GM12878 (cell line): ENCODE measurements around the gene TECPR1.

Experiments used
- ATF7 ChIP-seq: fragments of 450-650 bp; IDR thresholded peaks from 2 replicates; pipeline ENCODE4 v1.6.1; 2016; ENCODE audit warnings: low read depth, mild to moderate bottlenecking
- EZH2 ChIP-seq: IDR thresholded peaks from 2 replicates; pipeline ENCODE4 v1.6.1; 2012; ENCODE audit warnings: low read depth, mild to moderate bottlenecking, control low read depth, inconsistent platforms, low read length, borderline replicate concordance; ENCODE audit not compliant: control insufficient read depth
- KDM1A ChIP-seq: fragments of 200-600 bp; sonication (generic); IDR thresholded peaks from 2 replicates; pipeline ENCODE4 v1.6.1; 2016; ENCODE audit warnings: borderline replicate concordance
- PAX5 ChIP-seq: IDR thresholded peaks from 2 replicates; pipeline ENCODE4 v1.6.1; 2011; ENCODE audit warnings: low read depth, low read length, borderline replicate concordance
- PAX8 ChIP-seq: fragments of 450-650 bp; IDR thresholded peaks from 2 replicates; pipeline ENCODE4 v1.6.1; 2017; ENCODE audit warnings: mild to moderate bottlenecking, moderate library complexity
- SREBF1 ChIP-seq: IDR thresholded peaks from 2 replicates; pipeline ENCODE4 v1.6.1; 2012; ENCODE audit warnings: mild to moderate bottlenecking, low read length
- SUZ12 ChIP-seq: fragments of 200-600 bp; sonication (generic); IDR thresholded peaks from one replicate; pipeline ENCODE4 v1.6.1; 2018; ENCODE audit warnings: antibody characterized with exemption, mild to moderate bottlenecking; ENCODE audit not compliant: unreplicated experiment
- ZNF384 ChIP-seq: IDR thresholded peaks from 2 replicates; pipeline ENCODE4 v1.6.1; 2012; ENCODE audit warnings: low read depth, mild to moderate bottlenecking, low read length, improper control_type of control experiment, borderline replicate concordance
- TF ChIP-seq, protein P1 (sequence below): IDR thresholded peaks from 2 replicates; pipeline ENCODE4 v1.6.1; 2012; ENCODE audit warnings: mild to moderate bottlenecking, low read depth, low read length
- TF ChIP-seq, protein P2 (sequence below), 3 experiments: IDR thresholded peaks in 2 of 3; conservative IDR thresholded peaks in 1 of 3; 2 replicates each; pipeline ENCODE4 v1.5.1; 2011; ENCODE audit warnings: low read depth in 3 of 3, low read length in 3 of 3, mild to moderate bottlenecking in 3 of 3, control low read depth in 2 of 3, moderate library complexity in 2 of 3, inconsistent platforms in 1 of 3, mixed read lengths in 1 of 3; ENCODE audit not compliant: control insufficient read depth in 2 of 3, insufficient read depth in 1 of 3; ENCODE audit errors: extremely low read depth in 1 of 3
- TF ChIP-seq, protein P3 (sequence below): IDR thresholded peaks from 2 replicates; pipeline ENCODE4 v1.6.1; 2012; ENCODE audit warnings: low read depth, low read length, improper control_type of control experiment

DNA sequence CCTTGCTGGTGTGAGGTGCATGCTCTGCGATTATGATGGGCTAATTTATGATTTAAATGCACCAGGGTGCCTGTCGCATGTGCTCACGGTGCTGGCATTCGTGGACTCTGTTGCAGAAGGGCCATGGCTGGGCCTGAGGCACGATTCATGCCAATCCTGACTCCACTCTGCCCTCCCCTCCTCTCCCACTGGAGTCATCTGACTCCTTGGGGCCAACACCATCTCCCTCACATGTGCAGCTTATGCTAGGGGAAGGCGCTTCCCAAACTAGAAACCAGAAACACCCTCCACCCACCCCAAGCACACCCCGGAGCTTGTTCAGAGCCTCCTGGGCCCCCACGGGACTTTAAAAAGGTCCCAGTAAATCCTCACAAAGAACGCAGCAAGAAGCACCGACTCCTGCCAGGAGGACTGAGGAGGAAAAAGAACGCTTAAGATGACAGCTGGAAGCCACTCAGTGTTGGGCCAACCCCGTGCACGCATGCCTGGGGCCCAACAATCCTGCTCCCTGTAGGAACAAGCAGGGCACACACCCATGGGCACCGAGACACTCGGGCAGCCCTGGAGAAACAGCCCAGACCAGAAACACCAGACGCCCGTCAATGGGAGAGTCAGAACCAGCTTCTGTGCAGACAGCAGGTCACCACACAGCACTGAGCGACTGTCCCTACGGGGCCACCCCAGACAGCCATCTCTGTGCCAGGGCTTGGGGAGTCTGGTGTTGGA lies 43.6 kb upstream of the TECPR1 start:
- TF ChIP-seq ZNF384: no peak
- TF ChIP-seq PAX8: no peak
- TF ChIP-seq EZH2: no peak
- TF ChIP-seq, protein P1, sequence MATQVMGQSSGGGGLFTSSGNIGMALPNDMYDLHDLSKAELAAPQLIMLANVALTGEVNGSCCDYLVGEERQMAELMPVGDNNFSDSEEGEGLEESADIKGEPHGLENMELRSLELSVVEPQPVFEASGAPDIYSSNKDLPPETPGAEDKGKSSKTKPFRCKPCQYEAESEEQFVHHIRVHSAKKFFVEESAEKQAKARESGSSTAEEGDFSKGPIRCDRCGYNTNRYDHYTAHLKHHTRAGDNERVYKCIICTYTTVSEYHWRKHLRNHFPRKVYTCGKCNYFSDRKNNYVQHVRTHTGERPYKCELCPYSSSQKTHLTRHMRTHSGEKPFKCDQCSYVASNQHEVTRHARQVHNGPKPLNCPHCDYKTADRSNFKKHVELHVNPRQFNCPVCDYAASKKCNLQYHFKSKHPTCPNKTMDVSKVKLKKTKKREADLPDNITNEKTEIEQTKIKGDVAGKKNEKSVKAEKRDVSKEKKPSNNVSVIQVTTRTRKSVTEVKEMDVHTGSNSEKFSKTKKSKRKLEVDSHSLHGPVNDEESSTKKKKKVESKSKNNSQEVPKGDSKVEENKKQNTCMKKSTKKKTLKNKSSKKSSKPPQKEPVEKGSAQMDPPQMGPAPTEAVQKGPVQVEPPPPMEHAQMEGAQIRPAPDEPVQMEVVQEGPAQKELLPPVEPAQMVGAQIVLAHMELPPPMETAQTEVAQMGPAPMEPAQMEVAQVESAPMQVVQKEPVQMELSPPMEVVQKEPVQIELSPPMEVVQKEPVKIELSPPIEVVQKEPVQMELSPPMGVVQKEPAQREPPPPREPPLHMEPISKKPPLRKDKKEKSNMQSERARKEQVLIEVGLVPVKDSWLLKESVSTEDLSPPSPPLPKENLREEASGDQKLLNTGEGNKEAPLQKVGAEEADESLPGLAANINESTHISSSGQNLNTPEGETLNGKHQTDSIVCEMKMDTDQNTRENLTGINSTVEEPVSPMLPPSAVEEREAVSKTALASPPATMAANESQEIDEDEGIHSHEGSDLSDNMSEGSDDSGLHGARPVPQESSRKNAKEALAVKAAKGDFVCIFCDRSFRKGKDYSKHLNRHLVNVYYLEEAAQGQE: no peak
- TF ChIP-seq, protein P2, sequence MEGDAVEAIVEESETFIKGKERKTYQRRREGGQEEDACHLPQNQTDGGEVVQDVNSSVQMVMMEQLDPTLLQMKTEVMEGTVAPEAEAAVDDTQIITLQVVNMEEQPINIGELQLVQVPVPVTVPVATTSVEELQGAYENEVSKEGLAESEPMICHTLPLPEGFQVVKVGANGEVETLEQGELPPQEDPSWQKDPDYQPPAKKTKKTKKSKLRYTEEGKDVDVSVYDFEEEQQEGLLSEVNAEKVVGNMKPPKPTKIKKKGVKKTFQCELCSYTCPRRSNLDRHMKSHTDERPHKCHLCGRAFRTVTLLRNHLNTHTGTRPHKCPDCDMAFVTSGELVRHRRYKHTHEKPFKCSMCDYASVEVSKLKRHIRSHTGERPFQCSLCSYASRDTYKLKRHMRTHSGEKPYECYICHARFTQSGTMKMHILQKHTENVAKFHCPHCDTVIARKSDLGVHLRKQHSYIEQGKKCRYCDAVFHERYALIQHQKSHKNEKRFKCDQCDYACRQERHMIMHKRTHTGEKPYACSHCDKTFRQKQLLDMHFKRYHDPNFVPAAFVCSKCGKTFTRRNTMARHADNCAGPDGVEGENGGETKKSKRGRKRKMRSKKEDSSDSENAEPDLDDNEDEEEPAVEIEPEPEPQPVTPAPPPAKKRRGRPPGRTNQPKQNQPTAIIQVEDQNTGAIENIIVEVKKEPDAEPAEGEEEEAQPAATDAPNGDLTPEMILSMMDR (IDR thresholded peaks at IDR 0.05 in 2 of 3, conservative IDR thresholded peaks at IDR 0.05 in 1 of 3; ENCODE audit: control insufficient read depth in 2 of 3, extremely low read depth in 1 of 3, insufficient read depth in 1 of 3, low read depth in 3 of 3, low read length in 3 of 3): no peak
- TF ChIP-seq PAX5: no peak
- TF ChIP-seq SUZ12: no peak
- TF ChIP-seq ATF7: no peak
- no peak for TF ChIP-seq SREBF1
- TF ChIP-seq, protein P3, sequence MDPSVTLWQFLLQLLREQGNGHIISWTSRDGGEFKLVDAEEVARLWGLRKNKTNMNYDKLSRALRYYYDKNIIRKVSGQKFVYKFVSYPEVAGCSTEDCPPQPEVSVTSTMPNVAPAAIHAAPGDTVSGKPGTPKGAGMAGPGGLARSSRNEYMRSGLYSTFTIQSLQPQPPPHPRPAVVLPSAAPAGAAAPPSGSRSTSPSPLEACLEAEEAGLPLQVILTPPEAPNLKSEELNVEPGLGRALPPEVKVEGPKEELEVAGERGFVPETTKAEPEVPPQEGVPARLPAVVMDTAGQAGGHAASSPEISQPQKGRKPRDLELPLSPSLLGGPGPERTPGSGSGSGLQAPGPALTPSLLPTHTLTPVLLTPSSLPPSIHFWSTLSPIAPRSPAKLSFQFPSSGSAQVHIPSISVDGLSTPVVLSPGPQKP: no peak
- no peak for TF ChIP-seq KDM1A
